ENCODE results near the gene TBC1D22A. TPM values are rescaled to one million over a fixed set of nuclear protein-coding genes. Genes with fewer than 3 reads are reported as not detected.

Gene TBC1D22A
- total and polyA plus RNA-seq, 10 of the 15 experiments (the other 5 are each of a cell fraction or from before 2014, with no cell fraction given): 0.63 to 44.7 (median 27.4) TPM

- BruUV-seq (replicated peaks): no TSS peak
- in situ Hi-C loops (cut with MboI): no loop called here
- Histone ChIP-seq H3K27ac (ENCODE audit: control insufficient read depth, insufficient read depth) (no peak overlapping the region), H4K20me1 (ENCODE audit: control insufficient read depth, insufficient read depth) (no peaks in the 10 kb centered on the region; the same call in 1 of the 2 replicates), H3K4me2 (ENCODE audit: control insufficient read depth, insufficient read depth) (no peak overlapping the region), H3K9me3 (replicated peaks; ENCODE audit: control insufficient read depth, insufficient read depth, low read length) (no peaks in the 10 kb centered on the region), H3K4me3 (no peak overlapping the region), H3K9ac (ENCODE audit: control insufficient read depth, insufficient read depth, low read length) (no peak overlapping the region), H3K36me3 (ENCODE audit: control insufficient read depth in 2 of 2, insufficient read depth in 2 of 2, low read length in 1 of 2) (peaks cover 18 to 23% of the 10 kb centered on the region in 2 experiments), H3K79me2 (ENCODE audit: control insufficient read depth, insufficient read depth, low read length) (no peaks in the 10 kb centered on the region), H3K4me1 (ENCODE audit: control insufficient read depth, insufficient read depth, low read length) (no peaks in the 10 kb centered on the region), H3K27me3 (replicated peaks in 1 of 2; ENCODE audit: control insufficient read depth in 2 of 2, insufficient read depth in 2 of 2, low read length in 1 of 2) (no peaks in the 10 kb centered on the region), H2AFZ (ENCODE audit: control insufficient read depth, low read depth, low read length) (no peak overlapping the region)
- ATAC-seq (no peak), FAIRE-seq (no peak), DNase-seq (ENCODE audit: low read depth, low spot score) (no peak)
- RAD21 ChIA-PET (ENCODE audit: unreplicated experiment): no interaction called here
- 94% methylated on average over 26 of the region's 26 CpGs for WGBS (ENCODE audit: insufficient coverage, insufficient replicate concordance, low lambda C conversion rate, missing lambda C conversion rate)
- CTCF ChIA-PET: no interaction called here
- intact Hi-C loops (cut with micrococcal nuclease; ENCODE audit: unreplicated experiment): no loop called here
- SMC1A ChIA-PET (ENCODE audit: uncharacterized antibody, unreplicated experiment): no interaction called here
- POLR2A ChIA-PET: no interaction called here
- TF ChIP-seq NR2C1 (IDR thresholded peaks at IDR 0.05): no peak
- TF ChIP-seq MEF2A (IDR thresholded peaks at IDR 0.05; ENCODE audit: insufficient read depth, low read depth, low read length): no peak
- no peak for TF ChIP-seq FOXK2 (IDR thresholded peaks at IDR 0.05)
- TF ChIP-seq YY1 (IDR thresholded peaks at IDR 0.05; ENCODE audit: low read depth, low read length): no peak
- no peak for TF ChIP-seq RBBP5 (conservative IDR thresholded peaks at IDR 0.05)
- TF ChIP-seq NFIC (IDR thresholded peaks at IDR 0.05; ENCODE audit: low read depth, low read length): no peak
- no peak for TF ChIP-seq SP1 (IDR thresholded peaks at IDR 0.05; ENCODE audit: low read depth, low read length)
- TF ChIP-seq ZBTB33 (IDR thresholded peaks at IDR 0.05): no peak
- no peak for TF ChIP-seq GABPA (IDR thresholded peaks at IDR 0.05; ENCODE audit: low read depth)
- TF ChIP-seq TCF3 (IDR thresholded peaks at IDR 0.05; ENCODE audit: borderline replicate concordance, insufficient read depth, low read depth, low read length): no peak
- TF ChIP-seq RCOR1 (conservative IDR thresholded peaks at IDR 0.05; ENCODE audit: low read depth, low read length): no peak
- no peak for TF ChIP-seq CHD1 (IDR thresholded peaks at IDR 0.05; ENCODE audit: low read depth, low read length)
- no peak for TF ChIP-seq SPI1 (IDR thresholded peaks at IDR 0.05; ENCODE audit: borderline replicate concordance, insufficient read depth, low read depth, low read length)
- TF ChIP-seq PAX8 (IDR thresholded peaks at IDR 0.05): no peak
- no peak for TF ChIP-seq KDM1A (IDR thresholded peaks at IDR 0.05; ENCODE audit: borderline replicate concordance)
- TF ChIP-seq NR2C2 (IDR thresholded peaks at IDR 0.05; ENCODE audit: borderline replicate concordance, control insufficient read depth, insufficient read length, low read depth): no peak
These were observed 147.0 kb downstream of the TBC1D22A start for GRCh38 chr22:46909237-46910030.

All from GM12878 (cell line).